GM21526 (cell line): ENCODE measurements around the gene WWOX.

Experiments used
- ATAC-seq: cut with Tn5 transposase; IDR thresholded peaks from one replicate; pipeline ENCODE4 v1.9.1; 2021; ENCODE audit warnings: moderate library complexity; ENCODE audit not compliant: unreplicated experiment, low FRiP score

The WWOX gene

DNA sequence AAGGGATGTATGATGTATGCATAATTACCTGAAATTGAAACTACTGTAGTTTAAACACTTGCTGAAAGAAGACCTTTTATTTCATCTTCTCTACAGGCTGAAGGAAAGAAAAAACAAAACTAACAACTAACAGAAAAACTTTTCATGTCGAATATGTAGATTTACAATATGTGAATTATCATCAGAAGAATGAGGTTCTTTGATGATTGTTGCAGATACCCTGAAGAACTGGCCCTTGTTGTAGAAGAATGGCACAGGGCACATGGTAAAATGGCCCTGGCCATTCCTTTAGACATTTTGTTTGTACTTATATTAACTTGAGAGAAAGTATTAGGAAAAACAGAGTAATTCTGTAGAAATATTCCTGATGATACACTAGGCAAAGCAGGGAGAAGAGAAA is 1057.3 kb downstream of the WWOX start:
- no peak for ATAC-seq

DNA sequence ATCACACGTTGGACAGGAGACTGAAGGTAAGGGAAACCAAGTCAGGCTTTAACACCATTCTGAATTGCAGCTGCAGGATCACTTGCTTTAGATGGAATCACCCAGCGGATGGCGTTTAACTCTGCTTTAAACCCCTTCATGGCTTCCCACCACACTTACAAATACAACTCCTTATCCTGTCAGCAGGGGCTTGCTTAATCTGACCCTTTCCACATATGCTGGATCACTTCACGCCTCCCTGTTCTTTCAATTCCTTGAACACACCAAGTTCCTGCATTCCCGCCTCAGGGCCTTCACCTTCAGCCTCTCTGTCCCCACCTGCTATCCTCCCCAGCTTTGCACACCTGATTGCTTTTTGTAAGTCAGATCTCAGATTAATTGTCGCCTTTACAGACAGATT is 1058.9 kb downstream of the WWOX start:
- ATAC-seq = no peak

DNA sequence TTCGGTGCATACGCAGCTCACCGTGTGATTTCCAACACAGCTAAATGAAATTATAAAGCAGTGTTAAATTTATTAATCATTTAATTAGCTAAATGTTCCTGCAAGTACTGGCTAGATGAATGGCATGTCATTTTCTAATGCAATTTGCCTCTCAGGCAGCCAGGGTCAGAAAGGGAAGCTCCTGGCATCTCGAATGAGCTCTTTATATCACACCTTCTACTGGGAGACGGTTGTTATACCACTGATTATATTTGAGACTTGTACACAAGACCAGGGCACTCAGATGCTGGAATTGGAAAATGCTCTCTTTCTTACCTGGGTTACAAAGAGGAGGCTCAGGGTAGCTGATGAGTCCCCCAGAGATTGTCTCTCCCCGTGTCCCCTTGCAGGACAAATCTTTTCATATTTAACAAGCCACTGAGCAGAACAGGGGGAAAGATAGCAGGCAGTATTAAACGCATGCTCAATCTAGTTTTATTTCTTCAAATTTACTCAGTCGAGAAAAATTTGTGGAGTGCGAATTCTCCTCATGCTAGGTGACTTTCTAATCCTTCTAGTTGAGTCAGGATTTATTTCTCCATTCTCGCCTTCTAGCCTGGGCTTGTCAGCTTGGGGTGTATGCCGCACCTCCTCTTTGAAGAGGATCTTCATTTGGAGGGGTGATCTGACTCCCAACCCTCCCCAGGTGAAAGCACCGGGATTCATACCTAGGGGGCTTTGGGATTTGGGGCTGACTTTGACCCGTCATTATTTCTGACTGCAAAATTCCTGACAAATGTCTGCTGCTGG is 1060.0 kb downstream of the WWOX start:
- no peak for ATAC-seq

GRCh38 chr16:79162977-79163376 is 1063.5 kb downstream of the WWOX start:
- ATAC-seq = no peak

DNA sequence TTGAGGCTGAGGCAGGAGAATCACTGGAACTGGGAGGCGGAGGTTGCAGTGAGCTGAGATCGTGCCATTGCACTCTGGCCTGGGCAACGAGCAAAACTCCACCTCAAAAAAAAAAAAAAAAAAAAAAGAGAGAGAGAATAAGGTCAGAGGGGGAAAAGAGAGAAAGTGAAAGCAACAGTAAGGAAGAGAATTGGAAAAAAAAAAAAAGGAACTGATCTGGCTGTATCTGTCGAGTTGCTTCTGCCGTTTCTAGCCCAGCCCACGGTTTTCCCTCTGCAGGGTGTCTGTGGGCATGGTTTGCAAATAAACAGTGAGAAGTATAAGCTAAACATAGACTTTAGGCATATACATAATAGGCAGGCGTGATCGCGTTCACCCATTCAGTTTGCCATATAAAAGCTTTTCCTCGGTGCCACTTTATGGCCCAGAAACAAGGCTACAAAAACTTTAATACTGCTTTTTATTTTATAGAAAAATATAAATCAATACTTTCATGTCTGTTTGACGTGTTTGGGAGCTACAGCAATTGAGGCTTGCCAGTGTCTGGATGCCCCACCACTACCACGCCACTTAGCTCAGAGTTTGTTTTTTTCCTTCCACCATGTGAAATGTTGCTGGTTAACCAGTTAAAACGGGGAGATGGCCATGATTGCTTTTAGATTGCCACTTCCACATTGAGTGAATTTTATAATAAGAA is 1064.4 kb downstream of the WWOX start:
- ATAC-seq = no peak

DNA sequence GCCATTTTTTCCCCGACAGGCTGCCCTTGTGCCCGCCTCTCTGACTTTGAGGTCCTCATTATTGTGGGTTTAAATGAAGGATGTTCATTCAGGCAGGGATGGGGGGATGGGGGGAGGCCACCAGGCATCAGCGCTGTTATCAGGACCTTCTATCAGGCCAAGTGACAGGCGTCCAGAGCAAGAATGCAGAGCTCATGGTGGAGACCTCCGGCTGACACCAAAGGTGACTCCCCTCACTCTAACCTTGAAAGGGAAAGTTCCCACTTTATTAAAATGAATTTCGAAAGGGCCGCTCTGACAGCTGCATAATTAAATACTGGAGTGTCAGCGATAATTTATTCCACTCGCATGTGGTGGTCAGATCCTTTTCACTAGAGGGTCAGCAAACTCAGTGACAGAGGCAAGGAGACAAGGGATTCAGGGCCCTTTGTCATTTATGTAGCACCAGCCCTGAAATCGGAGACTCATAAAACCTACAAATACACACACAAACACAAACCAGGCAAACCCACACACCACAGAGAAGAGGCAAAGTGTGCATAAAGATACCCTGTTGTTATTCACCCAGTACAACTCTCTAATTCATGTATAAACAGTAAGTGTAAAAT is 1065.0 kb downstream of the WWOX start:
- ATAC-seq = no peak

GRCh38 chr16:79165079-79165478 is 1065.6 kb downstream of the WWOX start:
- no peak for ATAC-seq

- ATAC-seq = no peak
Measured at GRCh38 chr16:79165506-79165905, 1066.1 kb downstream of the WWOX start.

GRCh38 chr16:79167893-79168292 is 1068.4 kb downstream of the WWOX start:
- ATAC-seq = no peak

DNA sequence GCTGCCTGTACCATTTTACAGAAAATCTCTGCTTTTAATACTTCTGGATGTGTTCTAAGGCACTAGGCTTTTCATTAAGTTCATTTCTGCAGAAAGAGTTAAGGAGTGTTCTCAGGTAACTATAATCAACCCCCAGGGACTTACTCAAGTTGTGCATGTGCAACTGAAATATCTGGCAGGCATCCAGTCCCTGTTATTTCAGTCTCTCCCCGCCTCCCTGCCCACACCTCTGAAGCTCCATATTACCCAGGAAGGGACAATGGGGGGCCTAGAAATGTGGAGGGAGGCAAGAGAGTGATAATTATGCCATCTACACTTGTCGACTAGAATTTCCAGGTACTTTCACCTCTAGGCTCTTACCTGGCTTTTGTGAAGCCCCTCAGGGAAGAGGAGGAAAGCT is 1068.9 kb downstream of the WWOX start:
- no peak for ATAC-seq

DNA sequence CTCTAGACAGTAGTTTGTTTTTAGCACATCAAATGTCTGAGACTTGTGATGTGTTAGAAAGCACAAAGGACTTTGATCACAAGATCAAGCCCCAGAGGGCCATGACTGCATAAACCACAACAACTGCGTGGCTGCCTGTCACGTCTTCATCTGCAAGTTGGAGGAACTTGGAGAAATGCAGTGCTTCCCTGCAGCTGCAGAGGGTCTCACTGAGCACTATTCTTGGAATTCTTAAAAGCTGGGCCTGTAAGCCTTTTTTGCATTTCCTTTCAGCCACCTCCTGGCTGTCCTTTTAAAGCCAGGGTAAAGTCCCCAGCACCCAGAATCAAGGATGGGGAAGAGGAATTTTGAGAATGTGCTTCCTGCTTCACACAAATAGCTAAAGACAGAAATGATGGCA is 1069.8 kb downstream of the WWOX start:
- ATAC-seq = no peak

- ATAC-seq = no peak
Measured at GRCh38 chr16:79170555-79171246, 1071.2 kb downstream of the WWOX start.

GRCh38 chr16:79171504-79171903 is 1072.0 kb downstream of the WWOX start:
- no peak for ATAC-seq

DNA sequence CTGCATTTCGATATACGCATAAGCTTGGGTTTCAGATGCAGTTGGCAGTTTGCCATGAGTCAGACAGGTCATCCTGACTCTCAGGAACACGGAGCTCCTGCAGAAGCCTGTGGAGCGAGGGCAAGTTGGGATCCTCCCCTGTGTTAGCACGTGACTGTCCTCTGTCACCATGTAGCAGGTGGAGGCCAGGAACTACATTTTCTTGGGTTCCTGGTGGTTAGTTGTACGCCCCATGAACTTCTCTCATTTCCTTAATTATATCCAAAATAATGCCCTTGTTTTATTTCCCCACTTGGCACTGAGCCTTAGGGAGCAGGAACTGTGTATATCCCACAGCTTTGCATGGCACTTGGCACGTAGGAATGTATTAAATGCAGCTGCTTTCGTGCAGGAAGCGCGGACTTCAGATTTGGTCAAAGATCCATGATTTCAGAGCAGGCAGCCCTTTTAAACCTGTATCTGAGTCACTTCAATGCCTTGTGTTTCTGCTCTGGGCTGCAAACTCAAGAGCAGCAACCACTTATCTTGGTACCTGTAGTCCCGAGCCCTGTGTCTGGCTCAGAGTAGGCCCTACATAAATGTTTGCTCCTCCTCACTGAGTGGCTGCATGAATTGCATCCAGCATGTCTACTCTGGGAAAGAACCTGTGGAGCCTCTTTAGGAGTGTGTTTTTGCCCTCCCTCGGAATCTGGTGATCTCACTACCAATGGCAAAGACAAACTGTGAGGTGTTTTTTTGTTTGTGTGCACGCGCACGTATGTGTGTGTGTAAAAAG is 1072.7 kb downstream of the WWOX start:
- ATAC-seq = no peak

DNA sequence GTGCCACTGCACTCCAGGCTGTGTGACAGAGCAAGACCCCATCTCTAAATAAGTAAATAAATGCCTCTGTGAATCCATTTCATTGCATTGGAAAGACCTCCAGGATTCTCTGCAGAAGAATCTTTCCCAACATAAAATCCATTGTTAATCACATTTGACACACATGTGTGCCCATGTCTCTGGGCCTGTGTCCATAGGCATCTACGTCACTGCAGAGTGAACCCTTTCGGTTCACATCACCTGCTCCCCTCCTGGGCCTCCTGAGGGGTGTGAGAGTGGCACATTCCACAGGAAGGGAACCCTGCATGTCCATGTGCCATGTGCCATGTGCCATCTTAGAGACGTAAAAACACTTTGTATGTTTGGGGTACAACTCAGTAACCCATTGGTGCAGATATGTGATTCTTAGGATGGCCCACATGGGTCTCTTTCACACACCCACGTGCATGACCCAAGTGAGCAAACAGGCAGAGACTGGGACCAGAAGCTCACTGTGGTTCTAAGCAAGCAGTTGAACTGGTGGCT is 1073.6 kb downstream of the WWOX start:
- ATAC-seq = no peak

GRCh38 chr16:79173919-79174318 is 1074.5 kb downstream of the WWOX start:
- ATAC-seq = no peak

DNA sequence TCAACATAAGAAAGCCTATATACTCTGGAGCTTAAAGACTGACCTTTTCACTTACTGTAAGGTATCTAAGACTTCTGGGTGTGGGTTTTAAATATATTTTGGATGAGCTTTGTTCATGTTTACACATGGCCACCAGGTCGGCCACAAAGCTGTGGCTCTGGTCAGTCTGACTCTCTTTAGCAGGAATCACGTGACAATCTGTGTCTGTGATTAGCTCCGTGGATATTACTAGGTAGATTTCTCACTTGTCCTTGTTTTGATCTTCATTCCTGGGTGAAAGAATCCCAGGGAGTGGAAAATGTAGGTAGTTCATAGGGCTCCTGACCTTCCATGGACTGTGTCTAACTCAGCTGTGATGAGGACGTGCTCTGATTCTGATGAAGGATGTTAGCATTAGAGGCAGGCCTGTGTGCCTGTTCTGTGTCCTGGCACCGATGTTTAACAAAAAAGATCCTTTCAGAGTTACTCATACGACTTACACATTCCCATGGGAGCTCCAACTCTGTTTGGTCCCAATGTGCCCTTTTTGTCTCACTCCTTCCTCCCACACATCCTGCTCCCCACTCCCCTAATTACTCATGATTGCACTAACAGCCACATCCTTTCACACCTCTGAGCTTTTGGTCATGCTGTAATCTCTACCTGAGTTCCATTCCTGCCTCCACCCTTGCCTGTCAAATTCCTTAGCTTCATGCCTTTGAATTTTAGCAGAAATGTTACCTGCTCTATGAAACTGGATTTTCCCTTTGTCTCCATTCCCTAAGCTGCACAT is 1076.0 kb downstream of the WWOX start:
- no peak for ATAC-seq

- no peak for ATAC-seq
Measured at GRCh38 chr16:79177018-79177417, 1077.6 kb downstream of the WWOX start.

GRCh38 chr16:79181419-79181818 is 1082.0 kb downstream of the WWOX start:
- no peak for ATAC-seq
